PFSK-1 (cell line): ENCODE results near the gene SUCLG2.

ENCODE experiments used
- POLR2AphosphoS5 ChIP-seq: IDR thresholded peaks from 2 replicates; pipeline ENCODE4 v1.6.1; 2012; ENCODE audit warnings: low read depth, mild to moderate bottlenecking, control low read depth, low read length, moderate library complexity
- REST ChIP-seq, 2 experiments: IDR thresholded peaks; 2 replicates each; pipeline versions ENCODE4 v1.6.1 to v1.8.0; 2011 to 2012; ENCODE audit warnings: low read depth in 2 of 2, low read length in 2 of 2, control low read depth in 1 of 2, inconsistent platforms in 1 of 2, mild to moderate bottlenecking in 1 of 2, moderate library complexity in 1 of 2; ENCODE audit not compliant: insufficient read depth in 1 of 2

- TF ChIP-seq POLR2AphosphoS5: no peak
- TF ChIP-seq REST (IDR thresholded peaks at IDR 0.05; ENCODE audit: insufficient read depth in 1 of 2, low read depth in 2 of 2, low read length in 2 of 2): no peak
Observed at GRCh38 chr3:67453628-67454027, 200.8 kb downstream of the SUCLG2 start.
